ENCODE data around the gene HS6ST3.

DNA sequence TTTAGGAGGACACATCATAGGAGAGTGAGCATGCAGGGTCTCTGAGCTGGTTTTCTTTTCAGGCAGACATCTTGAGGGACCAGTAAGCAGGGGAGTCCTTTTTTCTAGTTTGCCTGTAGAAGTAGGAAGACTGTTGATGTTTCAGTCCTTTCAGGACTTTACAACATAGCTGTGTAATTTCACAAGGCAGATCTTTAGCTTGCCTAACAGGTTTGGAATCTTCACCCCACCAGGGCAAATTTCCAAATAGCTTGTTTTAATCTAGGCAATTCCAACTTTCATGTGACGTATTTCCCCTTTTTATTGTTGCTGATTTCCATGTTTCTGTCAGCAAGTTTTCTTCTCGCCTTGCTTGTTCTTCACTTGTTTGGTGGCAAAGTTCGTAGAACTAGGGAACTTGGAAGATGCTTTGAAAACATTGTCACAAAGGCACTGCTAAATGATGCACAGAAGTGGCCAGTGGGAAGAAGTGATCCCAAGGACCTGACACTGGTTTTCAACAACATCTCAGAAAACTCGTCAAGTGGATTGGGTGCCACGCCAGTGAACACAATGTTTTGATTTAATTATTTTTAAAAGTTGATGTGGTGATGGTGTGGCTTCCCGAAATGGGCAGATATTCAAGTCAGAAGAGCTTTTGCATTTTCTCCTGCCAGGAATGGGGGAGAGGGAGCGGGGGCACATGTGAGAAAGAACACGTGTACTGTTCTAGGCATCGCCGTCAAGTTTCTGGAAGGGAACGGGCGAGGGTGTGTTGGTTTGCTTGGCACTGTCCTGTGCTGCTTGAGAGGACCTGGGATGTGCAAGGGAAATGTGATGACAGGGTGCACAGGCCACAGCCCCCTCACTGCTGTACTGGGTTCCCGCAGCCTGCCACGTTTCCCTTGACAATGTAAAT, 485.8 kb downstream of the HS6ST3 start:
- TF ChIP-seq EP300 (IDR thresholded peaks at IDR 0.05) (no peak), POLR2AphosphoS5 (IDR thresholded peaks at IDR 0.05) (peak in 1 of 3 donors; percentile 46)
- TF ChIP-seq, protein P1, sequence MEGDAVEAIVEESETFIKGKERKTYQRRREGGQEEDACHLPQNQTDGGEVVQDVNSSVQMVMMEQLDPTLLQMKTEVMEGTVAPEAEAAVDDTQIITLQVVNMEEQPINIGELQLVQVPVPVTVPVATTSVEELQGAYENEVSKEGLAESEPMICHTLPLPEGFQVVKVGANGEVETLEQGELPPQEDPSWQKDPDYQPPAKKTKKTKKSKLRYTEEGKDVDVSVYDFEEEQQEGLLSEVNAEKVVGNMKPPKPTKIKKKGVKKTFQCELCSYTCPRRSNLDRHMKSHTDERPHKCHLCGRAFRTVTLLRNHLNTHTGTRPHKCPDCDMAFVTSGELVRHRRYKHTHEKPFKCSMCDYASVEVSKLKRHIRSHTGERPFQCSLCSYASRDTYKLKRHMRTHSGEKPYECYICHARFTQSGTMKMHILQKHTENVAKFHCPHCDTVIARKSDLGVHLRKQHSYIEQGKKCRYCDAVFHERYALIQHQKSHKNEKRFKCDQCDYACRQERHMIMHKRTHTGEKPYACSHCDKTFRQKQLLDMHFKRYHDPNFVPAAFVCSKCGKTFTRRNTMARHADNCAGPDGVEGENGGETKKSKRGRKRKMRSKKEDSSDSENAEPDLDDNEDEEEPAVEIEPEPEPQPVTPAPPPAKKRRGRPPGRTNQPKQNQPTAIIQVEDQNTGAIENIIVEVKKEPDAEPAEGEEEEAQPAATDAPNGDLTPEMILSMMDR (IDR thresholded peaks at IDR 0.05): no peak
